ENCODE results near the gene GID8.
"Not testable (repeated sequence)": the region's sequence is repeated elsewhere in the genome, so short reads cannot be mapped to it uniquely, and the experiment has no call there.

GID8 gene

DNA sequence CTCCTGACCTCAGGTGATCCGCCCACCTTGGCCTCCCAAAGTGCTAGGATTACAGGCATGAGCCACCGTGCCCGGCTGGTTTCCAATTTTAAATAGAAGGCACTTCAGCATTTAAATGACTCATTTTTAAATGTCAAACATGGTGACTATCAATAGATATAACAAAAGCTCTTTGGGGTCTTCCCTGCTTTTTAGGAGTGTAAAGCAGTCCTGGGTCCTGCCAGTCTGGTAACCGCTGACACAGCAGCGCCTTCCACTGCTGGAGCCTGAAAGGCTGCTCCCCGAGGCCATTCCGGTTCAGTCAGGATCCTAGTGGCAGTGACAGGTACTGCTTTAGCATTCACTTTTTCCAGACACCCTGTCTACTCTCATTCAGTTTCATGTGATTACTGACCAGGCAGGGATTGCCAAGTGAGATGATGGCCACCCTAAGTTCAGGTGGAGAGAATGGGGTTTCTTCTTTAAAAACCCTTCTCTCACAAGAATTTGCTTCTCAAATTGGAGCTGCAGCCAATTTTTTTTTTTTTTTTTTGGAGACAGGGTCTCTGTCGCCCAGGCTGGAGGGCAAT lies 16.7 kb upstream of the GID8 start:
- DNase-seq (ENCODE audit: low read depth, low spot score) = peak; percentile 30

DNA sequence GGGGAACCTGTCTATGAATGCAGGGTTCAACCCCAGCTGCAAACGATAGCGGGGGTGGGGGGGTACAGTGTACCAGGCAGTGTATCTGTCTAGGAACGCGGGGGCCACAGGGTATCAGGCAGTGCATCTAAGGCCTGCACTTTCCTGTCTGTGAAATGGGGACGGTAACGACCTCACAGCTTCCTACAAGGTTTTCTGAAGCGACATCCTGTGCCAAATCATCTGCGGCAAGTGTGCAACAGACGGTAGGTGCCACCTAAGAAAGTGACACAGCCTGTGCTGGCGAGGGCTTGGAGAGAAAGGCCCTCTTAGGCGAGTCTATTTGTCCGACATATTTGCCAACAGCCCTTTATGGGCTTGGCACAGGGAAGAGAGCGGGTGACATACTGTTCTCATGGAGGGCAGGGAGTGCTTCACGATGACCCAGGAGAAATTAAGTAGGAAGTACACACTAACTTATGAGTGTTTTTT lies 15.5 kb upstream of the GID8 start:
- no peak for DNase-seq (ENCODE audit: low read depth, low spot score)

DNA sequence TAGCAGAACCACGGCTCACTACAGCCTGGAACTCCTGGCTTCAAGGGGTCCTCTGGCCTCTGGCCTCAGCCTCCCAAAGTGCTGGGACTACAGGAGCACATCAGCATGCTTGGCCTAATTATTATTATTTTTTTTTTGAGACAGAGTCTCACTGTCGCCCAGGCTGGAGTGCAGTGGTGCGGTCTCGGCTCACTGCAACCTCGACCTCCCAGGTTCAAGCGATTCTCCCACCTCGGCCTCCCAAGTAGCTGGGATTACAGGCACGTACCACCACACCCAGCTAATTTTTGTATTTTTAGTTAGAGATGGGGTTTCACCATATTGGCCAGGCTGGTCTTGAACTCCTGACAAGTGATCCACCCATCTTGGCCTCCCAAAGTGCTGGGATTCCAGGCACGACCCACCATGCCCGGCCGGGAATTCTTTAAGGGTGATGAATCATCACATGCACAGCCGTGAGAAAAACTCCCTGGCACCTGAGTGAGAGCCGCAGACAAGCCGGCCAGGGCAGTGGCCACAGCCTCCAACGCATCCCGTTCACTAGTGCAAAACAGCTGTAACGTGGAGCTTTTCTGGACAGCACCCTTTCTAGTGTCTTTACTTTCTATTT lies 14.8 kb upstream of the GID8 start:
- not testable (repeated sequence) for DNase-seq (ENCODE audit: low read depth, low spot score)

DNA sequence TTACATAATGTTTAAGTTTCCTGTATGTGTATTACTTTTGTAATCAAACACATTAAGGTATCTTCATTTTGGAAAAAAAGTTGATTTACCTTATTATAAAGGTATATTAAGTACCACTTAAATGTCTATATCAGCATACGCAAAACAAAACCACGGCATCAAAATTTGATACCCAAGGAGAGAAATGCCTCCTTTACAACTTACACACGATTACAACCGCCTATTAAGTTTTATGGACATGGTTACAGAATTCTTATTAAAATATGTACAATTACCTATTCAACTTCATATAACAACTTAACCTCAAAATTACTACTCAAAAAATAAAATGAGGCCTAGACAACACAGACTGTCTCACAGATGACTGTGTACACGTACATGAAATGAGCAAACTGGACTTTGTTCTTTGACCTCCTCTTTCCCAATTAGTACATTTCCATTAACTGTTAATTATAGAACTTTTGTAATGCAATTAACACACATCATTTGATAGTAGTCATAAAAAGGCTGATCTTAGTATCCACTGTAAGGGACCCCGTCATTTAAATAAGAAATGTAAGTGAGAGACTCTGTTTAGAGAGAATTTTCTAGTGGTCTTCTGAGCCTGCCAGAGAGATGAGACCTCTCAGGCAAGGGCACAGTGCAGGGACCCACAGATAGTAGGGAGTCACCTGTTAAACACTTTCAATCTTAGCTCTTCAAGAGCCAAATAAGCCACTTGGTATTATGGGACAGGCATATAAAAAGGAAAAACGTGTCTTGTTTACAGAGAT lies 14.1 kb upstream of the GID8 start:
- no peak for DNase-seq (ENCODE audit: low read depth, low spot score)

DNA sequence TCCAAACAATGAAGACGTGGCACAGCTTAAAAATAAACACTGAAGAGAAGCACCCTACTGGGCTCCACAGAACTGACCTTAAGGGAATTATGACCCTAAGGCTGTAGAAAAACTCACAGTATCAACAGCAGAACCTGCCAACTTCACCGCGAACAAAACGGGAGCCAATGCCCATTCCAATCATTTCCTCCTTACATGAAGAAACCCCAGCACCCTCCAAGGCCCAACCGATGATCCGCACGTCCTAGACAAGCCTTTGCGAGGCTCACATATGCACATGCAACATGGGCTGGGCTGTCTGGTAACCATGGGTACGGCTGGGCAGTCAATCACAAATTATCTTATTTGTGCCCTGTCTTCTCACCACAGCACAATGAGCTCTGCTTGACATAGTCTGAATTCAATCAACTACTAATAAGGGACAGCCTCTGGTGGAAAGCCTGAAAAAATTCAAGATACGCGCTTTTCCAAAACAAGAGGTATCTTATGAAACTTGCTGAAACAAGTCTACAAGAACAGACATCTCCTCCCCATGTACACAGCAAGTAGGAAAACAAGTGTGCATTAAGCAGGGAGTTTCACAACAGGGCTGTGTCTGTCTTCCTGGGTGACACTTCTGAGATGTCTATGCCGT lies 13.4 kb upstream of the GID8 start:
- no peak for DNase-seq (ENCODE audit: low read depth, low spot score)

DNA sequence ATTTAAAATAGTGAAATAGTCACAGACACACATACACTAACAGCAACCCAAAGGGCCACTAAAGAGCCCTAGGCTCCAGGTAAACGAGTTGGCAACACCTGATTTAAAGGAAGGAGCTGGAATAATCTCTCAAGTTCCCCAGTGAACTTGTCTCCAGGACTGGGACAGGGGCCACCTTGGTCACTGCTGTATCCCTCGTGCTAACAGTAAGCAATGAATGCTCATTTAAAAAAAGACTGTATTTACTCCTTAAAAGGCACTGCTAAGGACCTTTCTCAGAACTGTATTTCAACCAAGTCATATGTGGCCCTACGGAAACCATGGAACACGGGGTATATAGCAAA lies 12.9 kb upstream of the GID8 start:
- DNase-seq (ENCODE audit: low read depth, low spot score) = no peak

DNA sequence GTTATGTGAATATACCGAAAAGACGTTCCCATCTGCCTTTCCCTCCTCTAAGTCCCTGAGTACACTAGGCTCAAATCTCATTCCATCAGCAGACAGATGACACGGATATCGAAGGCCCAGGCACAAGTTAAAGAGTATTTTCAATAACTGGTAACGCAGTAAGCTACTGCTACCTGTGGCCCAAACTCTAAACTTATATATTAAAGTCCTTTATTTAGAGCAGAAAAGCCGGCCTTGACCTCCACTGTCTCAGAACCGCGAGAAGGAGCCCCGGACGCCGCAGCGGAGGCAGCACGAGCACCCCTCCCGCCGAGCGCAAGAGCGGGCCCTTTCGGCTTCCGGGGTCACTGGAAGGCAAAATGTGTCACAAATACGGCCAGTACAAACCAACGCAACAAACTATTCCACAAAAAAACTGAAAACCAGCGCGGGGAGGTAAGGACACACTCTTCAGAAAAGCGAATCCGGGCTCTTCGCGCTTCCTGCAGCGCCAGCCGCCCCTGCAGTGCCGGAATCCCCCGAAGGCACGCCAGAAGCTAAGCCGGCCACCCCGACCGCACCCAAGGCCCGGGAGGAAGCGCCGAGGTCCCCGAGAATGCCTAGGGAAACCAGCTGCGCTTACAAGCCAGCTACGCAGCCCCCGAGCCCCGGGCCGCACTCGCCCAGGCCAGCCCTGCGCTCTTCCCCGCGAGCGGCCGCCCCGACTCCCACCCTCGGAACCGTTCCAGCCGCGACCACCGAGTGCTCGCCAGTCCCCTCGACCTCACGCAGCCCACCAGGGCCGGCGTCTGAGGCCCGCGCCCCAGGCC lies 12.3 kb upstream of the GID8 start:
- DNase-seq (ENCODE audit: low read depth, low spot score) = no peak

DNA sequence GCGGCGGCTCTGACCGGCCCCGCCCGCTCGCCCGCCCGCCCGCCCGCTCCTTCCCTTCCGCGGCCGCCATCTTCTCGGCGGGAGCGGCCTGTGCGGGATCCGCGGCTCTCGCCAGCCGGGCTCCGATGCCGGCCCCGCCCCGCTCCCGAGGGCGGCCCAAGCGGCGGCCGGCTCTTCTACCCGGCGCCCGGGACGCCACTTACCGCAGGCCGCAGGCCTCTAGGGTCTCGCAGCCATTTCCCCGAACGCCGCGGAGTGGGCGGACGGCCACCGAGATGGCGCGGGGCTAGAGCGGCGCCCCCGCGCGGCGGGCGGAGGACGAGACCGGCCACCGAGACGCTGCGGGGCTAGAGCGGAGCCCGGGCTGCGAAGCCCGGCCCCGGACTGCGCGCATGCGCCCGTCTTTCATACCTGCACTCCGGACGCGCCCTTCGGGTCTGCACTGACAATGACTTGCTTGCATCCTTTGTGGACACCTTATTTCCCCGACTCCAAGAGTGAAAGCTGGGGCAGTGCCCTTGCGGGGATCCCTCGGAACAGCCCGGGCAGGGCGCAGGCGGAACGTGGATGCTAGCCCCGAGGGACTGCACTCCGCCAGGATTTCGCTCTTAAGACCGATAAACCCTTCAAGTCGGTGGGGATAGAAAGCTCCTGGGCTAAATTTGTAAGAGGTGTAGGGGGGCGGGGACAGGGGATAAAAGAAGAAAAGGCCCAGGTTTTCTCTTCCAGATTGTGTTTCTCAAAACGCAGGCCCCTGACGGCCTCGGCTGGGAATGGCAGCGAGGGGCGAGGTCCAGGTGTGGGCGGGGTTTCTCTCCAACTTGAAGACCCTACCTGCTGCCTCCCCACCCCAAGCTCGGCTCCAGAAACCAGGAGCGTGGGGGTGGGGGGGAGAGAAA lies 11.5 kb upstream of the GID8 start, which contains the start of gene DIDO1:
TSS of gene DIDO1 (minus strand) at position 277 of the 899 bp plus-strand sequence.
- peak; percentile 80 for DNase-seq (ENCODE audit: low read depth, low spot score)

DNA sequence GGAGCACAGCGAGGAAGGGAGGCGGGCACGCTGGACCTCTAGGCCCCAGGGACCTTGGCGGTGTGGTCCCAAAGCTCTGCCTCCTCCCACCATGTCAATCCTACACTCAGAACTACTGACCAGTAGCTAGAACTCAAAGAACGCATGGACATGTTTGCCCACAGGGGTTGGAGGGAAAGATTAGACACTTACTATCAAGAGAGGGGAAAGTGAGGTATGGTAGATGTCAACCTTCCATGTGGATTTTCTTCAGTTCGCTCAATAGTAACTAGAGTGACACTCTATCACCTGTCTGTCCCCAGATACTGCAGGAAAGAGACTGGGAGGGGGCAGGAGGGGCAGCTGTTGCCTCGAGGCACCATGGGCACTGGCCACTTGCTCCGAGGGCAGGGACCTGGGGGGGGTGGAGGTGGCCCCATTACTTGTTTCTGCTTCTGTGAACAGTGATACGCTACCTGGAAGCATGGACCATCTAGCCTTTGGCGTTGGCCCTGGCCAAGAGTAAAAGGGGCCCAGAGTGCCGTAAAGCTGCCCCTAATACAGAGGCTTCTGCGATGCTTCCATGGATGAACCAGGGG lies 10.7 kb upstream of the GID8 start:
- no peak for DNase-seq (ENCODE audit: low read depth, low spot score)

DNA sequence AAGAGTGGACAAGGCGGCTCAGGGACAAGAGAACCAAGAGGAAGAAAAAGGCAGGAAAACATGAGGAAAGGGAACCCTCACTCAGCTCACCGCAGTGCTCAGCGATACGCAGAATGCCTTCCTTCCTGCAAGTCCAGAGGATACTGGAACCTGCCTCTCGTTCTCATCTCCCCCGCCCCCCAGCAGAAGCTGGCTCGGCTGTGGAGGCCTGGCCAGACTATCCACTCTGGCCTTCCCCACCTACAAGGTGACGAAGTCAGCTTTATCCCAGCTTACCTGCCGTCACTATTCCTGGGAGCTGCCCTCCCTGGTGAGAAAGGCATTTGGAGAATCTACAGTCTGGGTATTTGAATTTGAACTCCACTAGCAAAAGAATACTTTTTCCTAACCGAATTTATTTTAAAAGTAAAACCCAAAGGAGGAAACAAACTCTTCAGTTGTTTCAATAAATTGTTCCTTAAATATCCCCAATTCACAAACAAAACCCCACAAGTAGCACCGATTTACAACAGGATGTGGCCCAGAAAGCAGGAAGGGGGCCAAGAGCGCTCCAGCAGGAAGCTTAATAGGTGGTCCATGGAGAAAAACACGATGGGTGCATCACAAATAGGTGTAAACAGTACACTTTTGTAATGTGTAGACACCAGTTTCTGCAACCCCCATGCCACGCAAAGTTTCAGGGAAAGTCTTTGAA lies 9.6 kb upstream of the GID8 start:
- DNase-seq (ENCODE audit: low read depth, low spot score) = no peak

DNA sequence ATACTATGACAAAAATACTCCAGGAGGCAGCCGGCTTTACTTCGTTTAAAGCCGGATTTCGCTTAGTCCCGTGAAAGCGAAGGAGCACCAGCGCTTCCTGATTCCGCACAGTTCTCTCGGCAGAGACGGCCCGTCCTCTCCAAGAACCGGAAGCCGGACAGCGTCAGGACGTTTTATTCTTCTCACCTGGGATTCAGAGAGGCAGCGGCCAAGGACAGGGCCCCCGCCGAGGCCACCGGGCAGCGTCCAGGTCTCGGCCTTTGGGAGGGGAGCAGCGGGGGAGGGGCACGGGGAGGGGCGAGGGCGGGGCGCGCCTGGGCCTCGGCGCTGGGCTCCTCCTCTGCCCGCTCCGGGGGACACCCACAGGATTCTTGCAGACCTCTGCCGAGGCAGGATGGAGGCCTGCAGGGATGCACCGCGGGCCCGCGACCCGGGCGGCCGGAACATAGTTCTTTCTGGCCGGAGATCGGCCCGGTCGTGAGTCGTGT lies 8.9 kb upstream of the GID8 start:
- no peak for DNase-seq (ENCODE audit: low read depth, low spot score)

DNA sequence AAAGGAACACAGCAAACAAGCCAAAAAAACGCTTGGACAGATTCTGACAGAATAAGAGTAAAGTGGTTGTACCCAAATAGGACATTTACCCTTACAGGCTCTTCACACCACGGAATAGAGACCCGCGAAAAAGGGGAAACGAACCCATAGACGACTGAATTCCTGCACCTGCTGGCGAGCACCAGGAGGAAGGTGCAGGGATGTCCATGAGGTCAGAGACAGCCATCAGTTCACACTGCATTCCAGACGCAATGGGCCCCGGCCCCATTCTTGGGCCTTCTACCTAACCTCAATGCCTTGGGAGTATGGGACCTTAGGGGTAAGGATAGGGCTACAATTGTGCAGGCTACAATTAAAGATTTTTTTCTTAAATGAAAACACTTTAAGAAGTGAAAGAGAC lies 6.5 kb upstream of the GID8 start:
- DNase-seq (ENCODE audit: low read depth, low spot score) = no peak

DNA sequence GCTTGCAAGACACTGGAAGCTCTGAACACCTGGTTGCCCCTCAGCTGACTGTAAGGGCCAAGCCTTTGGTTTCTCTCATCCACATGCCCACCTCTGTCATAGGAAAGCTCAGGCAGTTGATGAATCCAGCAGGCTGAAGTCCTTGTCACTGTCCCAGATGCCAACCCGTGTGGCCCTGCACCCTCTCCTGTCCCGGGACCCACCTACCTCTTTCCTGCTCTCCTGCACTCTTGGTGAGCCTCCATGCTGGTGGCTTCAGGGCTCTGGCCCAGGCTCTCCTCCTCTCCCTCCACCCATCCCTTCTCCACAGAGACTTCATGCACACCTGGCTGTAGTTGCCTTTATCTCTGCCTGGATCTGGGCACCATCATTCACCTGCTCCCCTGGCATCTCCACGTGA lies 4.0 kb upstream of the GID8 start:
- no peak for DNase-seq (ENCODE audit: low read depth, low spot score)

DNA sequence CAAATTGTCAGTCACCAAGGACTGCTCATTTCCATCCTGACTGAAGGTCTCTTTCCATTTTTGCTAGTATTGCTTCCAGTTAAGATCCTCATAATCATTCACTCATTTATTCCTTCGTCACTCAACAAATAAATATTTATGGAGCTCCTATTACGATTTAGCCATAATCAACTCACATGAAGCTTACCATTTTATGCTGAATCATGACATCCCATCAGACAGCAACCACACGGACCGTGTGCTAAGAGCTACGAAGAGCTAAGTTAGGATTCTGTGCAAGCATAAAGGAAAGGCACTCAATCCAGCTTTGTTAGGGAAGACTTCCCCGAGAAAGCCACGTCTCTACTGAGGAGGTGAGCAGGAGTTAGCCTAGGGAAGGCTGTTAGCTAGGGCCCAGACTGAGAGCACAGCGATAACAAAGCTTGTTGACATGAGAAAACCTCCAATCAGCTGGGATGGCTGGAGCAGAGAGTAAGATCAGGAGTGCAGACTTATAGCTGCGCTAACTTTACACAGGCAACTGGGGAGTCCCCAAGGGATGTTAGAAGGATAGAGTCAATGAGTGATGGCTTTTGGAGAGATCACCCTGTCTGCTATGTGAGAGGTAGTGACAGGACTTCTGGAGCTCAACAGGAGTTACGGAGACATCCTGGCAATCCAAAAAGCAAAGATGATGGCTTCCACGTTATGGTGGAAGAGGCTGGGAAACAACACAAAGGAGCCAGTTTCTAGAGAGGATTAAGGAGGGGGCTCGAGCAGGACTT lies 2.6 kb upstream of the GID8 start:
- no peak for DNase-seq (ENCODE audit: low read depth, low spot score)

DNA sequence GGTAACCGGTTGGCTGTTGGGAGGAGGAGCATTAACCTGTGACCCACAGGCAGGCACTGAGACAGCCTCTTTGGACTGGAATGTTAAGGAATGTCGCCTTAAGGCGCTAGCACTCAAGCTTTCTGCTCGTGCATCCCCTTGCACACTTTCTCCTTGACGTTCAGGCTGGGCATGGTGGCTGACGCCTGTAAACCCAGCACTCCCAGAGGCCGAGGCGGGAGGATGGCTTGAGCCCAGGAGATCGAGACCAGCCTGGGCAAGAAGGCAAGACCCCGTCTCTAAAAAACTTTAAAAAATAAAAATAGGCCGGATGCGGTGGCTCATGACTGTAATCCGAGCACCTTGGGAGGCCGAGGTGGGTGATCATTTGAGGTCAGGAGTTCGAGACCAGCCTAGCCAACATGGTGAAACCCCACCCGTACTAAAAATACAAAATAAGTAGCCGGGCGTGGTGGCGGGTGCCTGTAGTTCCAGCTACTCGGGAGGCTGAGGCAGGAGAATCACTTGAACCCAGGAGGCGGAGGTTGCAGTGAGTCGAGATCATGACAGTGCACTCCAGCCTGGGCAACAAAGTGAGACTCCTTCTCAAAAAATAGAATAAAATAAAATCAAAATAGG lies 1.9 kb upstream of the GID8 start:
- DNase-seq (ENCODE audit: low read depth, low spot score) = no peak

DNA sequence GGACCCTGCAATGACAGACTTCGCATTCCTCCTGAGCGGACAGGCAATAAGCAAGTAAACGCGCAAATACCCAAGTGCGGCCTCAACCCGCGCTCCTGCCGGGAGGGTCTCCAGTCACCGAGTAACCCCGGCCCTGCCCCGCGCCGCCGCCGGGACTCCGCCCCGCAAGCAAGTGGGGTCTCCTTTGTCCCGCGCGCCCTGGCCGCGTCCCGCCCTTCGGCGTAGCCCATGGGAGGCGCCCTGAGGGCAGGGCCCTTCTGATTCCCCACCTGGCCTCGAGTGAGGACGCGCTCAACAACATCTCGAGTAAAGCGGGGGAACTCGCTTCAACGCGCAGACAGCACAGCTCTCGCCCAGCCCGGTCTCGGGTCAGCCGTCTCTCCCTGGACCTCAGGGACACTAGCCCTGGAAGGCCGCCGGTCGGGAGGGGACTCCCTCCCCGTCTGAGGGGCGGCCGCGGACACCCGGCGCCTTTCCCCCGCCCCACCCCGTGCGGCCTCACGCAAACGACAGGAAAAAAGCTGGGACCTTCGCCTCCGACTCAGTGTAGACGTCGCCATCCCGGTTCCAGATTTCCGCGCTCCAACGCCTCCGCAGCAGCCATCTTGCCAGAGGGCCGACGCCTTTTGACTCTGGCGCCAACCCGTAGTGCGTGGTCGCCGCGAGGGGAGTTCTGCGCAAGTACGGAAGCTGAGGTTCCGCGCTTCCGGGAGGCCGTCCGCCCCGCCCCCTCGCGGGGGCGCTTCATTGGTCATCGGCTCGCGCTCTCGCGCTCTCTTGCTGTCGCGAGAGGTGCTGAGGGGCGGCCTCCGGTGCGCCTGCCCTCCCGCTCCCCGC lies 461 bp upstream of the GID8 start:
- DNase-seq (ENCODE audit: low read depth, low spot score) = peak; percentile 92

DNA sequence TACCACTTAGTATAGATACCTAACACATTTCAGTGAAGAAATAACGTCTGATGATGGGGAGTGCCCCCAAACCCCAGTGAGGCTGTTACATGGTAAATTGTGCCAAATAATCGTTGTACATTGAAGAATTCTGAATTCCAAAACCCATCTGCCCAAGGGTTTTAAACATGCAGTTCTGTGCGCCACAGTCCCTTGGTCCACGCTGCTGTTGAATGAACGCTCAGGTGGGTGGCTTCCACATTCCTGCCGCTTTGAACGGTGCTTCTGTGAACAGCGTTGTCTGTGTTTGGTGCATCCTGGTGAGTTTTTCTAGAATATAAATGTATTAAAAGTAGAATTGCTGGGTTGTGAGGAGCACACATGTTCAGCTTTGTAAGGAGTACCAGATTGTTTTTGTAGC lies 2.9 kb downstream of the GID8 start:
- DNase-seq (ENCODE audit: low read depth, low spot score) = no peak

Data from activated naive CD8-positive, alpha-beta T cell treated with anti-CD3 and anti-CD28 coated beads, Interleukin-2, amount 50 U/mL, for 16 hours (primary cell).